ENCODE data around the gene POT1. TPM values are rescaled to one million over a fixed set of nuclear protein-coding genes. Genes with fewer than 3 reads are reported as not detected.

POT1 gene
- total and polyA plus RNA-seq, 2 of the 8 experiments (the other 6 are each of a cell fraction or from before 2014, with no cell fraction given), result 13.1 to 22.8 TPM

- H4K5ac ChIP-seq (ENCODE audit: insufficient read length, low read depth, low read length), result no peak overlapping the region
- no peak overlapping the region for H2AK5ac ChIP-seq (ENCODE audit: low read depth, low read length)
- H3K9ac ChIP-seq (replicated peaks in 1 of 4; ENCODE audit: extremely low read depth in 1 of 4, low read depth in 3 of 4, low read length in 3 of 4), result no peak overlapping the region
- H3K18ac ChIP-seq (ENCODE audit: extremely low read depth, low read length), result no peak overlapping the region
- no peaks in the 10 kb centered on the region for H3K9me3 ChIP-seq (ENCODE audit: insufficient read depth in 2 of 2, low read depth in 1 of 2, low read length in 1 of 2)
- no peak overlapping the region for H2BK20ac ChIP-seq (ENCODE audit: low read length)
- no peaks in the 10 kb centered on the region; a peak in 1 of 7 replicates for H3K4me1 ChIP-seq (replicated peaks in 1 of 4; ENCODE audit: control insufficient read depth in 3 of 4, insufficient read depth in 4 of 4, low read length in 3 of 4)
- no peak overlapping the region for H4K91ac ChIP-seq (replicated peaks; ENCODE audit: insufficient read length, low read length)
- DNase-seq (ENCODE audit: low read depth in 1 of 2, low spot score in 2 of 2) (no peak), FAIRE-seq (no peak)
- no peaks in the 10 kb centered on the region for H3K79me2 ChIP-seq (ENCODE audit: control insufficient read depth in 1 of 2, insufficient read depth in 2 of 2, low read length in 2 of 2)
- no peak overlapping the region for H2BK120ac ChIP-seq (replicated peaks; ENCODE audit: low read depth, low read length)
- no peak overlapping the region for H3K4me2 ChIP-seq (ENCODE audit: insufficient read depth in 1 of 2, low read depth in 2 of 2, low read length in 2 of 2)
- no peak overlapping the region for H2BK12ac ChIP-seq (ENCODE audit: low read depth, low read length)
- H3K4me3 ChIP-seq (ENCODE audit: extremely low read depth in 1 of 4, insufficient read depth in 2 of 4, low read depth in 3 of 4, low read length in 4 of 4), result no peak overlapping the region
- no peak overlapping the region for H2BK15ac ChIP-seq (ENCODE audit: low read length)
- no peaks in the 10 kb centered on the region for H3K36me3 ChIP-seq (ENCODE audit: control insufficient read depth in 2 of 4, insufficient read depth in 4 of 4, low read length in 3 of 4)
- no peak overlapping the region for H3K14ac ChIP-seq (ENCODE audit: insufficient read length)
- no peak overlapping the region for H3K23ac ChIP-seq (ENCODE audit: insufficient read length)
- 95% methylated on average over 4 of the region's 4 CpGs; no CpG with 5 or more reads in 1 of the 2 experiments for WGBS, 2 experiments (ENCODE audit: extremely low coverage in 1 of 2, insufficient coverage in 1 of 2, insufficient read length in 1 of 2, insufficient replicate concordance in 2 of 2, low coverage in 1 of 2, low lambda C conversion rate in 2 of 2, missing lambda C conversion rate in 1 of 2)
- no peaks in the 10 kb centered on the region for H3K23me2 ChIP-seq (ENCODE audit: low read depth, low read length)
- H4K20me1 ChIP-seq (replicated peaks in 1 of 2; ENCODE audit: control insufficient read depth in 1 of 2, insufficient read depth in 2 of 2, low read length in 2 of 2), result no peaks in the 10 kb centered on the region
- no peak overlapping the region for H4K8ac ChIP-seq (ENCODE audit: extremely low read depth, insufficient read depth, low read length)
- no peak overlapping the region for H3K27ac ChIP-seq (ENCODE audit: low read depth, low read length)
- ChIA-PET POLR2A (ENCODE audit: partially characterized antibody) (interaction anchor here (0.8 to 1.1 kb wide), 2 partner anchors 8 to 511 kb away, joined by 3 read pairs; no protein-coding TSS in a partner anchor), CTCF (ENCODE audit: partially characterized antibody) (interaction anchor here (0.7 kb wide), 1 partner anchor 50 kb away, joined by 3 read pairs; no protein-coding TSS in a partner anchor)
- no peaks in the 10 kb centered on the region for H3K79me1 ChIP-seq (ENCODE audit: low read depth, low read length)
- H2AFZ ChIP-seq (ENCODE audit: low read length), result no peak overlapping the region
- no peak overlapping the region for H2BK5ac ChIP-seq (ENCODE audit: low read depth, low read length)
- H3K4ac ChIP-seq (replicated peaks; ENCODE audit: insufficient read length, low read depth, low read length), result no peak overlapping the region
- TF ChIP-seq BACH1 (IDR thresholded peaks at IDR 0.05; ENCODE audit: low read length) (no peak), EP300 (IDR thresholded peaks at IDR 0.05; ENCODE audit: borderline replicate concordance in 1 of 2, low read depth in 2 of 2, low read length in 2 of 2) (no peak), SIRT6 (IDR thresholded peaks at IDR 0.05; ENCODE audit: low read length) (no peak), CHD1 (IDR thresholded peaks at IDR 0.05; ENCODE audit: low read depth, low read length) (no peak), HDAC2 (IDR thresholded peaks at IDR 0.05; ENCODE audit: borderline replicate concordance in 1 of 2, low read depth in 2 of 2, low read length in 2 of 2) (no peak), SIX5 (IDR thresholded peaks at IDR 0.05; ENCODE audit: low read depth, low read length) (no peak), JUN (IDR thresholded peaks at IDR 0.05; ENCODE audit: low read depth, low read length) (no peak), KDM5A (IDR thresholded peaks at IDR 0.05; ENCODE audit: low read length) (no peak), POLR2AphosphoS5 (IDR thresholded peaks at IDR 0.05; ENCODE audit: low read depth, low read length) (no peak), TAF7 (optimal IDR thresholded peaks at IDR 0.05; ENCODE audit: borderline replicate concordance, low read depth, low read length) (no peak), RBBP5 (IDR thresholded peaks at IDR 0.05; ENCODE audit: borderline replicate concordance, low read depth, low read length) (no peak)
- no peaks in the 10 kb centered on the region for H3K27me3 ChIP-seq (replicated peaks in 1 of 4; ENCODE audit: control insufficient read depth in 3 of 4, extremely low read depth in 1 of 4, insufficient read depth in 3 of 4, low read length in 3 of 4)
- no peak overlapping the region for H3K56ac ChIP-seq (replicated peaks; ENCODE audit: insufficient read length, low read depth, low read length)
Measured at GRCh38 chr7:124773938-124774337, 155.7 kb downstream of the POT1 start.
